Brain pericyte (primary cell): ENCODE data around the gene CFL1.
"Not testable (repeated sequence)": the region's sequence is repeated elsewhere in the genome, so short reads cannot be mapped to it uniquely, and the experiment has no call there.

Experiments used
- DNase-seq: peaks from one replicate; pipeline ENCODE4 v3.0.0-alpha.2; 2012; ENCODE audit warnings: low read depth, low spot score

CFL1 gene

GRCh38 chr11:65859095-65859811 lies 1.3 kb upstream of the CFL1 start:
- DNase-seq, result peak; percentile 86

GRCh38 chr11:65858681-65859087 lies 704 bp upstream of the CFL1 start:
- no peak for DNase-seq

- no peak for DNase-seq
These were observed 504 bp downstream of the CFL1 start for GRCh38 chr11:65857500-65857852.

GRCh38 chr11:65856689-65857499 lies 1.1 kb downstream of the CFL1 start:
- DNase-seq, result no peak

- DNase-seq, result no peak
These were observed 2.0 kb downstream of the CFL1 start for GRCh38 chr11:65855927-65856363.

GRCh38 chr11:65854852-65855837 lies 2.8 kb downstream of the CFL1 start:
- DNase-seq, result no peak

- DNase-seq, result no peak
These were observed 3.8 kb downstream of the CFL1 start for GRCh38 chr11:65854161-65854592.

- DNase-seq, result no peak
These were observed 4.6 kb downstream of the CFL1 start for GRCh38 chr11:65853246-65853979.

GRCh38 chr11:65852508-65853245 lies 5.3 kb downstream of the CFL1 start:
- DNase-seq, result no peak

GRCh38 chr11:65851811-65852507 lies 6.0 kb downstream of the CFL1 start:
- no peak for DNase-seq

- DNase-seq, result no peak
These were observed 6.8 kb downstream of the CFL1 start for GRCh38 chr11:65851083-65851579.

- no peak for DNase-seq
These were observed 7.5 kb downstream of the CFL1 start for GRCh38 chr11:65850217-65851082.

- no peak for DNase-seq
These were observed 8.2 kb downstream of the CFL1 start for GRCh38 chr11:65849771-65850216.

GRCh38 chr11:65849366-65849765 lies 8.6 kb downstream of the CFL1 start:
- DNase-seq, result no peak

GRCh38 chr11:65848693-65849092 lies 9.3 kb downstream of the CFL1 start:
- DNase-seq, result not testable (repeated sequence)

GRCh38 chr11:65847746-65848145 lies 10.2 kb downstream of the CFL1 start:
- DNase-seq, result no peak

- no peak for DNase-seq
These were observed 13.6 kb downstream of the CFL1 start for GRCh38 chr11:65844231-65844872.

GRCh38 chr11:65843811-65844210 lies 14.2 kb downstream of the CFL1 start:
- no peak for DNase-seq
